HG02943 (cell line): Measurements from ENCODE around the gene RPUSD3.

Experiments
- ATAC-seq: cut with Tn5 transposase; IDR thresholded peaks from one replicate; pipeline ENCODE4 v1.9.1; 2021; ENCODE audit warnings: mild to moderate bottlenecking, low read depth, moderate library complexity; ENCODE audit not compliant: unreplicated experiment

The RPUSD3 gene

DNA sequence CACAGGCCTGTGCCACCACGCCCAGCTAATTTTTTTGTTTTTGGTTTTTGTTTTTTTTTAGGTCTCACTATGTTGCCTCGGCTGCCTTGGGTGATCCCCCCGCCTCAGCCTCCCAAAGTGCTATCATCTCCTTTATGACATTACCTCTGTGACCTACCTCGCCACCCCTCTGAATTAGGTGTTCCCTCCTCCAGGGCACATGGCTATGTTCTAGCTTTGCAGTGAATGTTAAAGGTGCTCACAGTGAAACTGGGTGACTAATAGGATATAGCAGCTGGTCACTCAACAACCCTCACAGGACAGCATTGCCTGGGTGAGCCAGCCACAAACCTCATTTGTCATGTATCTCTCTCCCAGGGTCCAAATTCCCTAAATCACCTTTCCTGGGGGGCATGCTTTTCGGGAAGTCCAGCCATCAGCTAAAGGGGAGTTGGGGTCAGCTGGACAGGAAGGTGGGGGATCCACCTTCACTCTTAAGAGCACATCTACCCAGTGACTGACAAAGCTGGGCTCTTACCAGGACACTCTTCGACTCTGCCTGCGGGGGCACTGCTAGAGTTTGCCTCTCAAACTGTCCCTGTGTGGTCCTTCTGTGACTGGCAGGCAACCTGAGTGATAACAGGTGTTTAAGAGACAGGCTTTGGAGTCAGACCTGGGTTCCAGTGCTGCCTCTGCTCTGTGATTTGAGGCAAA lies 35.3 kb downstream of the RPUSD3 start:
- no peak for ATAC-seq

DNA sequence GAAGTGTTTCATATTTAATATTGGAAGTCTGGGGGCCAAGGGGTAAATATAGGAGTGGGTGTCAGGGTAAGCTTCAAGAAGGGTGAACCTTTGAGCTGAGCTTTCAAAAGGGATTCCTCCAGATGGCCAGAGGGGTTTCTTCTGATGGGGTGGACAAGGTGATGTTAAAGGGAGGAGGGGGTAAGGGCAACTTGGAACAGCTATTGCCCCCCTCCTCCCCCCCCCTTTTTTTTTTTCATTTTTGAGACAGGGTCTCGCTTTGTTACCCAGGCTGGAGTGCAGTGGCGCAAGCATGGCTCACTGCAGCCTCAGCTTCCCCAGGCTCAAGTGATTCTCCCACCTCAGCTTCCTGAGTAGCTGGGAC lies 35.8 kb downstream of the RPUSD3 start:
- no peak for ATAC-seq

DNA sequence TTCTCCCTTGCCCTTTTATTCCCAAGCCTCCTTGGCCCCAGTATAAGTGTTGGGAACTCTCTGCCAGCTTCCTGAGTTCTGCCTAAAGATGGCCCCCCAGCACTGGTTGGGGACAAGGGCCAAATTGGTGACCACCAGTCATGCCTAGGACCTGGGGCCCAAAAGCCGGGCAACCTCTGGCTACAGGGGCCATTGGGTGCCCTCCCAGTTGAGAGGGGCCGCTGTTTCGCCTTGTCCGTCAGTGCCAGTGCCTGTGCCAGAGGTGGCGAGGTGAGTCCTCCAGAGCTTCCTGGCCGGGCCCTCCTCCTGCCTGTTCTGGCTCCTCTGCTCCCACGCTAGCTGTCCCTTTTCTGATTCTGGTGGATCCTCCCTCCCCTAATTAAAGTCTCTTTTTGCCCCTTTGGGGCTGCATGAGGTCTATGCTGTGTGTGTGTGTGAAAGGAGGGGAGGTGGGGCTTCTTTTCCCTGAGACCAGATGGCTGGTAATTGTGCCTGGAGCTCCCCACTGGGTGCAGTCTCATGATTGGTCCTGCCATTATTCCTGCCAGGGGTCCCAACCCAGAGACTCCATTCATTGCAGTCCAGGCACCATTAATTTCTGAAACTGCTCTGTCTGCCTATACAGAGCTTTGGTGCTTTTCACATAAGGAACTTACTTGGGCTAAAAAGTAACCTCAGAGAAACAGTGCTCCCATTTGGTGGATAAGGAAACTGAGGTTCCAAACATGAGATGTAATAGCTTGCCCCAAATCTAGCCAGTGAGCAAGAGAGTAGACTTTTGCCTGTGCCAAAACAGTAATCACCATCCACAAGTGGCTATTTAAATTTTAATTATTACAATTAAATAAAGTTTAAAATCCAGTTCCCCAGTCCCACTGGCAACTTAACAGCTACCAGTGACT lies 36.9 kb downstream of the RPUSD3 start:
- ATAC-seq, result no peak

GRCh38 chr3:9806137-9806536 lies 37.7 kb downstream of the RPUSD3 start:
- no peak for ATAC-seq

DNA sequence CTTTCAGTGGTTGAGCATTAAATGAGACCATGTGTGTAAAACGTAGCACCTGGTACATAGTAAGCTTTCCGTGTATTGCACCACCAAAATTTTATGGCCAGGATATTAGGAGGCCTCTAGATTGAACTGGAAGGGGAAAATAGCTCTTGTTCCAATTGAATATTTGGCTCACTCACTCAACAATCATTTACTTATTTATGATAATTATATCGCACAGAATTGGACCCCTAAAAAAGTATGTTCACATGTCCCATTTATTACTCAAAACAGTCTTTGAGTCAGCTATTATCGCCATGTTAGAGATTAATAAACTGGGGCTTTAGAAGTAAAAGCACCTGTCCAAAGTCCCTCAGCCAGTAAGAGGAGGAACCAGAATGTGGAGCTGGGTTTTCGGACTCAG lies 38.8 kb downstream of the RPUSD3 start:
- ATAC-seq, result no peak

GRCh38 chr3:9803494-9803893 lies 40.3 kb downstream of the RPUSD3 start:
- no peak for ATAC-seq

- ATAC-seq, result no peak
These were observed 43.3 kb downstream of the RPUSD3 start for GRCh38 chr3:9800529-9800928.

DNA sequence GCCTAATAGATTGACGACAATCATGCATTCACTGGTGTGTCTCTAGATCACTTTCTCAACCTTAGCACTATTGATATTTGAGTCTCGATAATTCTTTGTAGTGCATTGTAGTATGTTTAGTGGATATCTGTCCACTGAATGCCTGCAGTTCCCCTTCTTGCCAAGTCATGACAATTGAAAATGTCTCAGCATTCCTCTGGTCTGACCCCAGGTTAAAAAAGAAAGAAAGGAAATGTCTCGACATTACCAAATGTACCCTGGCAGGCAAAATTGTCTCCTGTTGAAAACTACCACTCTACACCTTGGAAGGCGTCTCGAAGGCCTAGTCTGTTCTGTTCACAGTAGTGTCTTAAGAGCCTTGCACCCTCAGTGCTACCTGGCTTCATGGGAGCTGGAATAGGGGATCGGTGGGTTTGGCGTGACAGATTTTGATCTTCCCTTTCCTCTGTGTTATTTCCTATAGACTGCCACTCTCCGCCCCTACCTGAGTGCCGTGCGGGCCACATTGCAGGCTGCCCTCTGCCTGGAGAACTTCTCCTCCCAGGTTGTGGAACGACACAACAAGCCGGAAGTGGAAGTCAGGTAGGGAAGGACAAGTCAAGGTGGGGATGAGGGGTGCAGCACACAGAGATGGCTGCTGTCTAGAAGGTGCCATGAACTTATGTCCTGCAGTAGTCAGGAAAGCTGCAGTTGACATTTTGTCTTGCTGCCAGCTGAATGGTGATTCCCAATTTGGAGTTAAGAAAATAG lies 46.4 kb downstream of the RPUSD3 start:
- no peak for ATAC-seq

- no peak for ATAC-seq
These were observed 48.6 kb downstream of the RPUSD3 start for GRCh38 chr3:9795207-9795606.

GRCh38 chr3:9794400-9794799 lies 49.4 kb downstream of the RPUSD3 start:
- ATAC-seq, result no peak

DNA sequence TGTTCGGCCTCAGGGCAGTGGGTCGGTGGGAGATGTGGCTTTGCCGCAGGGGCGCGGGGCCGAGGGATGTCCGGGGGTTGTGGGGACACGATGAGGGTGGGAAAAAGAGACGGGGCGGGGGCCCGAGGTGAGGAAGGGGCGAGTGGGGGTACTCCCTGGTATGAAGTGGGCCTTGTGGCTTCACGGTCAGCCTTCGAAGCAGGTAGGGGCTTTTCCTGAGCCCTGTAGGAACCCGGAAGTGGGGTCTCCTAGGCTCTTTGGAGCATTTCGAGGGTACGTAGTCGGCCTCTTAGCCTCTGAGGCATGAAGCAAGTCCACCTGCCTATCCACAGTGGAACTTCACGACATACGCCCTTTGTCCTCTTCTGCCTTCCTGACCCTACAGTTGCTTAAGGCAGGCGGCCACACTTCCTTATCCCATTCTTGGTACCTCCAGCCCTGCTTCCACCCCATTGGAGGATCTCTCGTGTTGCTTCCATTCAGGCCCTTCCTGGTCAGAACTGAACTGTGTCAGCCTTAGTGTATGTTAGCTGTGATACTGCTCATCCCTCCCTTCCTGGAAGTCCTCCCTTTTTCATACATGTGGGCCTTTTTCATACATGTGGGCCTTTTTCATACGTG lies 50.5 kb downstream of the RPUSD3 start:
- ATAC-seq, result no peak

- peak; percentile 88 for ATAC-seq
These were observed 51.2 kb downstream of the RPUSD3 start, which contains the start of the genes ARPC4 and TADA3 for GRCh38 chr3:9792405-9793160. TSS of gene ARPC4 (plus strand) at chr3:9793082. CDS start at chr3:9793122, 40 bp downstream. TSS of gene TADA3 (minus strand) at chr3:9792473. CDS start at chr3:9791466, 1,007 bp downstream.

- no peak for ATAC-seq
These were observed 51.9 kb downstream of the RPUSD3 start for GRCh38 chr3:9791790-9792404.

- ATAC-seq, result no peak
These were observed 52.7 kb downstream of the RPUSD3 start for GRCh38 chr3:9791127-9791526.
